Left lung (tissue), 10 donors: ENCODE measurements around the gene KLRF1. TPM values are rescaled to one million over a fixed set of nuclear protein-coding genes. Genes with fewer than 3 reads are reported as not detected.

ENCODE experiments used
- ATAC-seq: fragments of 200-7000 bp; cut with Tn5 transposase; one replicate; pipeline ENCODE4 v1.9.1; 2020; ENCODE audit warnings: moderate library complexity
- DNase-seq, 4 donors: peaks; one replicate each; pipeline ENCODE4 v3.0.0-alpha.2; 2013 to 2020
- H3K27ac ChIP-seq, 2 donors: fragments of 200-600 bp; sonication (generic) in 1 of 2; one replicate each; pipeline versions ENCODE4 v1.5.0 to v1.8.0; 2020 to 2021
- H3K27me3 ChIP-seq, 2 donors: fragments of 200-600 bp; sonication (generic) in 1 of 2; one replicate each; pipeline versions ENCODE4 v1.5.0 to v1.8.0; 2020 to 2021
- H3K36me3 ChIP-seq, 2 donors: fragments of 200-600 bp; sonication (generic) in 1 of 2; one replicate each; pipeline versions ENCODE4 v1.5.0 to v1.8.0; 2020 to 2021
- H3K4me1 ChIP-seq, 2 donors: fragments of 200-600 bp; one replicate each; pipeline ENCODE4 v1.8.0; 2021
- H3K4me3 ChIP-seq, 2 donors: fragments of 200-600 bp; sonication (generic) in 1 of 2; one replicate each; pipeline versions ENCODE4 v1.5.0 to v1.8.0; 2020 to 2021; ENCODE audit warnings: mild to moderate bottlenecking in 1 of 2
- H3K9me3 ChIP-seq, 2 donors: fragments of 200-600 bp; sonication (generic) in 1 of 2; one replicate each; pipeline versions ENCODE4 v1.5.0 to v1.8.0; 2020 to 2021
- intact Hi-C, 2 donors: fragments of 100-400 bp; cut with DNase I; formaldehyde crosslinking; loops; one replicate each; pipeline versions ENCODE4 v1.11.2 to v1.14.2; 2022
- polyA plus RNA-seq, 6 donors: library from polyadenylated mRNA; unstranded; fragments of 120-200 nt; gene quantifications; one replicate each; pipeline ENCODE4 v1.2.1, GENCODE V29; 2013; ENCODE audit not compliant: insufficient read length in 6 of 6
- total RNA-seq, 2 donors: library from RNA; stranded (reverse); fragmentation: NEBNext Ultra II Directional; extraction: Animal tissue kit (Norgen Biotek cat#: 25700); gene quantifications; one replicate each; pipeline ENCODE4 v1.2.1, GENCODE V29; 2021
- TF ChIP-seq, protein P1 (sequence below), 2 donors: fragments of 200-600 bp; sonication (generic) in 1 of 2; IDR thresholded peaks; one replicate each; pipeline versions ENCODE4 v1.5.0 to v1.8.0; 2021; ENCODE audit warnings: antibody characterized with exemption in 2 of 2
- donor health status: DM: no; HTN: yes; CAD: no.
- donor health status: DM: no; HTN: no; CAD: no.

Gene KLRF1
- total and polyA plus RNA-seq, 8 donors: 0.59 to 2.2 (median 1.1) TPM

DNA sequence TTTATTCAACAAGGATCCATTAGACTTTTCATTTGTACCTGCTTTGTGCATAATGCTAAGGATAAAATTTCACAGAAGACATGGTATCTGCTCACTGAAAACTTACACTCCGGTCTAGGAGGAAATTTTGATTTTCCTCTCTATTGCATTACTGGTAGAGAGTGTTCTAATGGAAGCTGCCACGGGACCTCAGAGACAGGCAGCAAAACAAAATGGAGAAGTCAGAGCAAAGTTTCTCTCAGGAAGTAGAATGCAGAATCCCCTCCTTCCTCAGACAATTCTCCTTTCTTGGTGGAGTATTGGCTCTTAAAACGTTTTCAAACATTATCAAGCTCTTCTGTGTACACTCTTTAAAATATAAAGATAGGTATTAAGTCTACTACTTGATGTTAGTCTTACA lies 29.6 kb downstream of the KLRF1 start:
- Histone ChIP-seq H3K4me3 (no peak overlapping the region), H3K9me3 (no peaks in the 10 kb centered on the region), H3K27me3 (no peaks in the 10 kb centered on the region), H3K4me1 (no peaks in the 10 kb centered on the region), H3K36me3 (peaks cover 0 to 29% of the 10 kb centered on the region in 2 donors), H3K27ac (peak overlapping the region in 1 of 2 donors; percentile 4)
- ATAC-seq (peak; percentile 38), DNase-seq (no peak)
- TF ChIP-seq, protein P1, sequence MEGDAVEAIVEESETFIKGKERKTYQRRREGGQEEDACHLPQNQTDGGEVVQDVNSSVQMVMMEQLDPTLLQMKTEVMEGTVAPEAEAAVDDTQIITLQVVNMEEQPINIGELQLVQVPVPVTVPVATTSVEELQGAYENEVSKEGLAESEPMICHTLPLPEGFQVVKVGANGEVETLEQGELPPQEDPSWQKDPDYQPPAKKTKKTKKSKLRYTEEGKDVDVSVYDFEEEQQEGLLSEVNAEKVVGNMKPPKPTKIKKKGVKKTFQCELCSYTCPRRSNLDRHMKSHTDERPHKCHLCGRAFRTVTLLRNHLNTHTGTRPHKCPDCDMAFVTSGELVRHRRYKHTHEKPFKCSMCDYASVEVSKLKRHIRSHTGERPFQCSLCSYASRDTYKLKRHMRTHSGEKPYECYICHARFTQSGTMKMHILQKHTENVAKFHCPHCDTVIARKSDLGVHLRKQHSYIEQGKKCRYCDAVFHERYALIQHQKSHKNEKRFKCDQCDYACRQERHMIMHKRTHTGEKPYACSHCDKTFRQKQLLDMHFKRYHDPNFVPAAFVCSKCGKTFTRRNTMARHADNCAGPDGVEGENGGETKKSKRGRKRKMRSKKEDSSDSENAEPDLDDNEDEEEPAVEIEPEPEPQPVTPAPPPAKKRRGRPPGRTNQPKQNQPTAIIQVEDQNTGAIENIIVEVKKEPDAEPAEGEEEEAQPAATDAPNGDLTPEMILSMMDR (IDR thresholded peaks at IDR 0.05): no peak
- intact Hi-C loops: no loop called here

DNA sequence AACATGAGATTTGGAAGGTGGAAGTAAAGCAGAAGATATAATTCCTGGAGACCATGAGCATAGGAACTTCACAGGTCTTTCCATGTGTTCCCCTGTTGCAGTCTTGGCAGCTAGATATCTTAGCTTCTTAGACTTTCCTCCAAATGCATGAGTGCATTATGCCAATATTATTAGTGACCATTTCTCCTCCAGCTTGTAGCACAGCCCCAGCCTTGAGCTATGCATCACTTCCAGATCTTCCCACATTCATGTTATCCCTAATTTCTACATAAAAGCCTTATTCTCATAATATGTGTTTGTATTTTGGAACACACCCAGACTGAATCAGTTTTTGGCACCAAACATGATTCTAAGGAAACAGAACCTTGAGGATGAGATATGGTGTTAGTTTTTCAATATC lies 30.9 kb downstream of the KLRF1 start:
- TF ChIP-seq, protein P1 (IDR thresholded peaks at IDR 0.05): no peak
- no peak overlapping the region for H3K27ac ChIP-seq
- no peaks in the 10 kb centered on the region for H3K4me1 ChIP-seq
- intact Hi-C loops: no loop called here
- DNase-seq (no peak), ATAC-seq (no peak)
- no peaks in the 10 kb centered on the region for H3K27me3 ChIP-seq
- peaks cover 0 to under 1% of the 10 kb centered on the region in 2 donors for H3K9me3 ChIP-seq
- peaks cover 0 to 17% of the 10 kb centered on the region in 2 donors for H3K36me3 ChIP-seq
- H3K4me3 ChIP-seq: no peak overlapping the region

DNA sequence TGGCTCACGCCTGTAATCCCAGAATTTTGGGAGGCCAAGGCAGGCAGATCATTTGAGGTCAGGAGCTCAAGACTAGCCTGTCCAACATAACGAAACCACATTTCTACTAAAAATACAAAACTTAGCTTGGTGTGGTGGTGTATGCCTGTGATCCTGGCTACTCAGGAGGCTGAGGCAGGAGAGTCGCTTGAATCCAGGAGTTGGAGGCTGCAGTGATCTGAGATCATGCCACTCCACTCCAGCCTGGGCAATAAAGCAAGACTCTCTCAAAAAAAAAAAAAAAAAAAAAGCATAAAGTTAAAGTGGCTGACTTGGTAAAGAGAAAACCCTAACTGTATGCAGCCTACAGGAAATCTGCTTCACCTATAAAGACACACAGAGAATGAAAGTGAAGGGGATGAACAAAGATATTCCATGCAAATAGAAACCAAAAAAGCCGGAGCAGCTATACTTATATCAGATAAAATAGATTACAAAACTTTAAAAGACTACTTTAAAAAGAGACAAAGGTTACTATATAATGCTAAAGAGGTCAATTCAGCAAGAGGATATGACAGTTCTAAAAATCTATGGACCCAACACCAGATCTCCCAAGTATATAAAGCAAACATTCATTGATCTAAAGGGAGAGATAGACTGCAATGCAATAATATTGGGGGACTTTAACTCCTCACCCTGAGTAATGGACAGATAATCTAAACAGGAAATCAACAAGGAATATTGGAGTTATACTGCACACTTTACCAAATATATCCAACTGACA lies 37.8 kb downstream of the KLRF1 start:
- H3K4me3 ChIP-seq: peak overlapping the region in 1 of 2 donors; percentile 57
- peaks cover 0 to 13% of the 10 kb centered on the region in 2 donors for H3K9me3 ChIP-seq
- no peaks in the 10 kb centered on the region for H3K27me3 ChIP-seq
- peaks cover 0 to 21% of the 10 kb centered on the region in 2 donors for H3K4me1 ChIP-seq
- peak overlapping the region; percentile 91 to 92 for H3K27ac ChIP-seq
- TF ChIP-seq, protein P1 (IDR thresholded peaks at IDR 0.05): no peak
- intact Hi-C loops: no loop called here
- ATAC-seq (no peak), DNase-seq (no peak)
- H3K36me3 ChIP-seq: no peaks in the 10 kb centered on the region

DNA sequence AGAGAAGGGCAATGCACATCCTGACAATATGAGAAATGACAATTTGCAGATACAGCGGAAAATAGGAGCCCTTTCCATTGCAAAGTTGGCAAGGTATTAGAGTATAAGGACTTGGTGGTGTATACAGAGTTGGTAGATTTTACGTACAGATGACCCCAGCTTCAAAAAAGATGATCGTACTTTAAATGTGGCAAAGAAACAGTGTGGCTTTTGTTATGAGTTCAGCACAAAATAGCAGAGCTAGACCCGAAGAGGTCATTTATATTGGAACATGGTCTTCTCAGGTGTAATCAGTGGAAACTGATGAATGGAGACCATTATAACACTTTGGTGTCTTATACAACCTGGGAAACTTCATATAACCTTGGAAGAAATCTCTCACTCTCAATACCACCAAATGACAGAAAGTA lies 39.6 kb downstream of the KLRF1 start:
- ATAC-seq: no peak
- no peak for DNase-seq
- peaks cover 0 to 13% of the 10 kb centered on the region in 2 donors for H3K9me3 ChIP-seq

DNA sequence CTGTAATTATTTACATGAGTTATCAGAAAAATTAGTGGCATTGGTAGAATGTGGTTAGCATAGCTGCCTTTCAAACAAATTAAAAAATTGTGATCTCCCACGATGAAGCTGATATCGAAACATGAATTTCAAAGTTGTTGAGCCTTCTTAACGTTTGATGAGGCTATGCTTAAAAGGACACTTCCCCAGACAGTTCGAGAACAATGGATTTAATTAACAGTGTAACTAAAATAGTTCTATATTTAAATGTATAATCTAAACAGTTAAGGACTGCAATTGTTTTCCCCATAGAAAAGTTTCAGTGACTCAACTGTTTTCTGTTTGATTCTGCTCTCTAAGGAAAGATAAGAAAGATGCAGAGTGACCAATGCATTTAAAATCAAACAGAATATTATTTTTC lies 40.2 kb downstream of the KLRF1 start:
- DNase-seq (no peak), ATAC-seq (no peak)
- no peaks in the 10 kb centered on the region for H3K27me3 ChIP-seq
- peaks cover 0 to 13% of the 10 kb centered on the region in 2 donors for H3K9me3 ChIP-seq
- peak overlapping the region; percentile 22 to 57 for H3K4me3 ChIP-seq
- H3K36me3 ChIP-seq: no peaks in the 10 kb centered on the region
- peaks cover 4 to 35% of the 10 kb centered on the region in 2 donors for H3K4me1 ChIP-seq
- peak overlapping the region; percentile 91 to 92 for H3K27ac ChIP-seq
- intact Hi-C loops: no loop called here
- TF ChIP-seq, protein P1 (IDR thresholded peaks at IDR 0.05): no peak

More for the DNA sequence above, 39.6 kb downstream of the KLRF1 start:
- Histone ChIP-seq H3K36me3 (no peaks in the 10 kb centered on the region), H3K4me1 (peaks cover 4 to 35% of the 10 kb centered on the region in 2 donors), H3K27me3 (no peaks in the 10 kb centered on the region), H3K4me3 (peak overlapping the region; percentile 22 to 57), H3K27ac (peak overlapping the region; percentile 91 to 92)
- intact Hi-C loops: no loop called here
- TF ChIP-seq, protein P1 (IDR thresholded peaks at IDR 0.05): no peak
